Measurements from ENCODE around the gene RAD18.

The RAD18 gene

GRCh38 chr3:8864402-8865350 is 98.6 kb downstream of the RAD18 start:
- DNase-seq (ENCODE audit: low spot score) = no peak

DNA sequence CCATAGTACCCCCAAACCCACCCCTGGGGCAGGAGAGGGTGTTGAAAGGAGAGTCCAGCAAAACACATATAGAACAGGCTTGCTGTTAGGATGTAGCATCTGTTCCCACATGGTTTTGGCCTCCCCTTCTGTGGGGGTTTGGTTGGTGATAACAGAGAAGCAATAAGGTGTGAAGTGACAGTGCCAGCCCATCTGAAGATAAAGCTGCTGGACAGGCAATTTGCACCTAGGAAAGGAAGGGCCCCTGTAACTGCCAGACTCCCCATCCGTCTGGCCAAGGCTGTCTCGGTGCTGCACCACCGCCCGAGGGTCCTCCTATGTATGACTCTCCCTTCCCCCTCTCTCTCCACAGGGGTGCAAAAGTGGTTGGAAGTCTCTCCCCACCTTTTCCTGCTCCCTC is 99.4 kb downstream of the RAD18 start:
- no peak for DNase-seq (ENCODE audit: low spot score)

GRCh38 chr3:8857720-8858367 is 105.4 kb downstream of the RAD18 start:
- no peak for DNase-seq (ENCODE audit: low spot score)

- DNase-seq (ENCODE audit: low spot score) = peak; percentile 57
Observed at GRCh38 chr3:8856721-8857120, 106.6 kb downstream of the RAD18 start.

DNA sequence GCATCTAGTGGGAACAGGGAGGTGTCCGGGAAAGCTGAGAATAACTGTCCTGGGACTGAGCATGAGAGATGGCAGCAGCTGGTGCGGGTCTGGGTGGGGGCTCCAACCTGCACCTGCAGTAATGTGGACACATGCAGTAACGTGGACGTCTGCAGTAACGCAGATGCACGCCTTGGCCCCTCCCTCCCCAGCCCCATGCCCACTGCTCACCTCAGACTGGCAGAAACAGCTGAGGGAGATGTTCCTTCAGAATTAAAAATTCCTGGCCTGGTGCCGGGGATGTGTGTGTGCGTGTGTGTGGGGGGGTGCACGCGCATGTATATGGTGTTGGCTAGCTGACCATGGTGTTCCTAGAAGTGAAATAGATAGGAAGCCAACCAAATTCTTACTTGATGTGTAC is 107.2 kb downstream of the RAD18 start:
- no peak for DNase-seq (ENCODE audit: low spot score)

GRCh38 chr3:8854656-8855055 is 108.6 kb downstream of the RAD18 start:
- peak; percentile 62 for DNase-seq (ENCODE audit: low spot score)

DNA sequence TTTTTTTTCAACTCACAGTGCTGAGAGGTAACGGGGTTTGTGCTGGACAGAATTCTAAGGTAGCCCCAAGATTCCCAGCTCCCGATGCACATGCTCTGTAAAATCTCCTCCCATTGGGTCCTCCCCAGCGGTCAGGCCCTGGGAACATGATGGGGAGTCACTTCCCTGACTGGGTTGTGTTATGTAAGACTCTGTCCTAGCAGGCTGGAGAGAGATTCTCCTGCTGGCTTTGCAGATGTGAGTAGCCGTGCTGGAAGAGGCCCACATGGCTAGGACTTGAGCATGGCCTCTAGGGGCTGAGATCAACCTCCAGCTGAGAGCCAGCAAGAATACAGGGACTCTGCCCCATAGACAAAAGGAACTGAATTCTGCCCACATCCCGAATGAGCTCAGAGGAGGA is 110.2 kb downstream of the RAD18 start:
- no peak for DNase-seq (ENCODE audit: low spot score)

GRCh38 chr3:8852511-8852910 is 110.8 kb downstream of the RAD18 start:
- DNase-seq (ENCODE audit: low spot score) = no peak

DNA sequence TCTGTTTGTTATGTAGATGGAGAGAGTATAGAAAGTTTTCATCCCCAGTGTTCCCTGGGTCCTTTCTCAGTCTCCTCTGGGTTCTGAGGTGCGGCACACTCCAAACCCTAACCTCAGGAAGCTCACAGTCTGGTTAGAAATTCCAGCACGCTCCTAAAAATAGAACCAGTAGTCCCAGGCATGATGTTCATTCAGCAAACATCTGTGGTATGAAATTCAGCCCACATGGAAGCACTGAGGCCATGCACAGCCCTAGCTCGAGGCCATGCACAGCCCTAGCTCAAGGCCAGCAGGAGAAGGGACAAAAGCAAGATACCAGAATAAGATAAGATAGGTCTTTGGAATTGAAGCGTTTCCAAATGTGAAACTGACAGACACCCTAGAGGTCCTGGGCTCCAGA is 111.6 kb downstream of the RAD18 start:
- DNase-seq (ENCODE audit: low spot score) = peak; percentile 87

DNA sequence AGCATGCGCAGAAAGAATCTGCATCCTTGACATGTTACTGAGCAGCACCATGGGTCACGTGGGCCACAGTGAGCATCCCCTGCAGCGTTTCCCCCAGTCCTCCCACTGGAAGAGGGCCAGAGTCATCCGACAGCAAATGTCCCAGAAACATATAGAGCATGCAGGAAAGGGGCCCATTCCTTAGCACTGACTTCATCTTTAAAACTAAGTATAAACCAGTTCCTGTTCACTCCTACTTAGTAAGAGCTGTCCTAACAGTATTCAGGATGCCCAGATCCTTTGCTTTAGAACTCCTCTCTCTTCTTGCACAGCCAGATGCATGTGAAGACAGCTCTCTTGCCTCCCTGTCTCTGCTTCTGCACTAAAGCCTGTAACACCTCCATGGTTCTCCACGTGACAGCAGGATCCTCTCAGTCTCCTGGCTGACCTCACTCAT is 114.6 kb downstream of the RAD18 start:
- DNase-seq (ENCODE audit: low spot score) = peak; percentile 23

GRCh38 chr3:8847317-8847716 is 116.0 kb downstream of the RAD18 start:
- no peak for DNase-seq (ENCODE audit: low spot score)

DNA sequence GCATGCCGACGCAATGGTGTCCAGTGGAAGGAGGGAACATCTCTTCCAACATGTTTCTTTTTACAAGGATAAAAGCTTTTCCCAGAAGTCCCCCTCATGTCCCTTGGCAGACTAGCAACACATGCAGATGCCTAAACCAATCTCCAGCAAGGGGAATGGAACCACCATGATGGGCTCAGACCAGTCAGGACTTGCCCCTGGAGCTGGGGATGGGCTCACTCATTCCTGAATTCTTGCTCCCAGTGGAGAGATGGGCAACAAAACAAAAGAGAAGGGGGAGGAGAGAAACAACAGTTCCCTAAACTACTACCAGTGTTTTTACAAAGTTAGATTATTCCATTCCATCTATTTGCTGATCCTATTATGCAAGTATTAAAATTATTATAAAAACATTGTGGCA is 117.1 kb downstream of the RAD18 start:
- no peak for DNase-seq (ENCODE audit: low spot score)

DNA sequence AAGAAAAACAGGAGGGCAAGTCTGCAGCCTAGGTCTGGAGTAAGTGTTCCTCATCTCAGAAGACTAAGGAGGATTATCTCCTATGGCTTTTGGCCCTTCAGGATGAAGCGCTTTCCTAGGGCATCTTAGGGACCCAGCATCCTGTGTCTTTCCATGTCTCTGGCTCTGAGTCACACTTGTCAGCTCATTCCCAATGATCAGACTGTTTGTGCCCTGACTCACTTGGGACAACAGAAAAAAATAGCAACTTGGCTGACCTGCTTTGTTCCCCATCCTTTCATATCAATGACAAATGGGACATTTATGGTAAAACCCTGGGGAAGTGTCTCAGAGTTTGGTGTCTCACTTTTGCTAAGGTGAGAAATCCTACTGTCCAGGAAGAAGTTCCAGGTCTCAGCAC is 117.6 kb downstream of the RAD18 start:
- DNase-seq (ENCODE audit: low spot score) = peak; percentile 85

- DNase-seq (ENCODE audit: low spot score) = no peak
Observed at GRCh38 chr3:8843347-8843746, 119.9 kb downstream of the RAD18 start.

- no peak for DNase-seq (ENCODE audit: low spot score)
Observed at GRCh38 chr3:8842293-8842692, 121.0 kb downstream of the RAD18 start.

GRCh38 chr3:8841472-8841871 is 121.8 kb downstream of the RAD18 start:
- no peak for DNase-seq (ENCODE audit: low spot score)

DNA sequence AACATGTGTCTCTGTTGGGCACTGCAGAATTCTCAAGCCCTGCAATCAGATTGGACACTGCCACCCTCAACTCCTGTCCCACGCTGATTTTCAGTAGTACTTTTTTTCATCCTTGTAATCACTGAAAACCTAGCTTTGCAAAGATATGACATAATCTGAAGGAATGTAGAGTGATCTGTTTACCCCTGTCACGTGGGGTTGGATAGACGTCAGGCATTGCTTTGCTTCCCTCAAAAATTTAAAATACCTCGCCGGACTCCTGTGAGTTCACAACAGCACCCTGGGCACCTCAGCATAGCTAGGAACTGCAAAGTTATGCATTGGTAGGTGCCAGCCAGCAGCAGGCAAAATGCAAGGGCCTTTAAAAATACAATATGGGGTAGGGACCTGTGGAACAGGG is 122.7 kb downstream of the RAD18 start:
- peak; percentile 34 for DNase-seq (ENCODE audit: low spot score)

- no peak for DNase-seq (ENCODE audit: low spot score)
Observed at GRCh38 chr3:8839607-8840325, 123.5 kb downstream of the RAD18 start.

- DNase-seq (ENCODE audit: low spot score) = no peak
Observed at GRCh38 chr3:8838765-8839423, 124.4 kb downstream of the RAD18 start.

DNA sequence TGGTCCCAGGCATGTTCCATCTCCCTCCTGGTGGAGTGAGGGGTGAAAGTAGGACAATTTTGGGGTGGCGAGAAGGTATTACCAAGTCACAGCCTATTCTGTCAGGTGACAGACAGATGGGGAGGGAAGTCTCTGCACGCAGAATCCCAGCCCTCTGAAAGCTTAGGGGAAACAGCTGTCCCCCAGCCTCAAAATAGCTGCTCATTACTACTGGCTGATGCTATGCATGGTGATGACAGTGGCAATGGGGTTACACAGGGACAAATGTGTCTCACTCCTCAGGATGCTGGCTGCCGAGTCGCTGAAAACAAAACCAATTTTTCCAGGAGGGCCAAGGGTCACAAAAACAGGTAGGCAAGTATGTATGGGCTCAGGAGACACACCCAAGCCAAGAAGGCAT is 125.0 kb downstream of the RAD18 start:
- no peak for DNase-seq (ENCODE audit: low spot score)

- DNase-seq (ENCODE audit: low spot score) = peak; percentile 76
Observed at GRCh38 chr3:8837162-8837561, 126.1 kb downstream of the RAD18 start.

DNA sequence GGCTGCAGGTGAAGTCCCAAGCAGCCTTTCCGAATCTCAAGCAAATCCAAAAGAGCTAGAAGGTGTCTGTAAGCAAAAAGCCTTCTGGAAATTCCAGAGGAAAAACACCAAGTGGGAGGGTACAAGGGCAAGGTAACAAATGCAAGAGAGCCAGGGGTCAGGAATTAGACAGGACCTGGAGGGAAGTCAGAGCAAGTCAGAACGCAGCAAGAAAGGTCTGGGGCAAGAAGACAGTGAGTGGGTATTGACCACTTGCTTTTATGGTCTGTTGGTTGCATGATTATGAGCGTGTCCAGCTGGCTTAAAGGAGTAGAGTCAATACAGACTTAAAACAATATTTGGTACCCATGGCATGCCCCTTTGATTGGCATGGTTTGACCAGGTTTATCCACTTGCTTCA is 127.2 kb downstream of the RAD18 start:
- DNase-seq (ENCODE audit: low spot score) = no peak

Measured in AG20443 (cell line).